ENCODE measurements around the gene ACSS1. TPM values are rescaled to one million over a fixed set of nuclear protein-coding genes. Genes with fewer than 3 reads are reported as not detected.

The ACSS1 gene
- polyA plus RNA-seq, 1 experiment, result 1.1 TPM

DNA sequence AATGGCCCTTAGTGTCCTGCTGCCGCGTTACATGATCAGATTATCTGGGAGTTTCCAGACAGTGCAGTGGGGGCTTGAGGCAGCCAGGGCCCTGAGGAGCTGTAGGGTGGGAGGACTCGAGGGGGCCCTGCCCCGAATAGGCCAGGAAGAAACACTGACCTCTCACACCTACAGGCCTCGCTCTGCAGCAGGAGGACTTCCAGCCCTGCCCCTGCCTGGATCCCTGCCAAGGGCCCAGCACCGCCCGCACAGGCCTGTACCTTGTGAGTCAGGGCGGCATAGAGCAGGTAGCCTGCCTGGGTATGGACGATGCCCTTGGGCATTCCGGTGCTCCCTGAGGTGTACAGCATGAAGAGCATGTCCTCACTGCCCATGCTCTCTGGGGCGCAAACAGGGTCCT, 35.3 kb downstream of the ACSS1 start:
- Histone ChIP-seq H3K27me3 (ENCODE audit: control insufficient read depth, insufficient read depth, low read length) (peaks cover 8% of the 10 kb centered on the region), H3K4me3 (ENCODE audit: low read depth, low read length) (no peak overlapping the region), H3K9me3 (ENCODE audit: control insufficient read depth, insufficient read depth, low read length) (no peaks in the 10 kb centered on the region), H3K27ac (ENCODE audit: low read depth, low read length) (no peak overlapping the region)
- ChIA-PET POLR2A (no interaction called here), CTCF (no interaction called here)
- no peak for DNase-seq (ENCODE audit: low read depth, low spot score)
- TF ChIP-seq, protein P1, sequence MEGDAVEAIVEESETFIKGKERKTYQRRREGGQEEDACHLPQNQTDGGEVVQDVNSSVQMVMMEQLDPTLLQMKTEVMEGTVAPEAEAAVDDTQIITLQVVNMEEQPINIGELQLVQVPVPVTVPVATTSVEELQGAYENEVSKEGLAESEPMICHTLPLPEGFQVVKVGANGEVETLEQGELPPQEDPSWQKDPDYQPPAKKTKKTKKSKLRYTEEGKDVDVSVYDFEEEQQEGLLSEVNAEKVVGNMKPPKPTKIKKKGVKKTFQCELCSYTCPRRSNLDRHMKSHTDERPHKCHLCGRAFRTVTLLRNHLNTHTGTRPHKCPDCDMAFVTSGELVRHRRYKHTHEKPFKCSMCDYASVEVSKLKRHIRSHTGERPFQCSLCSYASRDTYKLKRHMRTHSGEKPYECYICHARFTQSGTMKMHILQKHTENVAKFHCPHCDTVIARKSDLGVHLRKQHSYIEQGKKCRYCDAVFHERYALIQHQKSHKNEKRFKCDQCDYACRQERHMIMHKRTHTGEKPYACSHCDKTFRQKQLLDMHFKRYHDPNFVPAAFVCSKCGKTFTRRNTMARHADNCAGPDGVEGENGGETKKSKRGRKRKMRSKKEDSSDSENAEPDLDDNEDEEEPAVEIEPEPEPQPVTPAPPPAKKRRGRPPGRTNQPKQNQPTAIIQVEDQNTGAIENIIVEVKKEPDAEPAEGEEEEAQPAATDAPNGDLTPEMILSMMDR (IDR thresholded peaks at IDR 0.05; ENCODE audit: low read depth, low read length), result no peak

DNA sequence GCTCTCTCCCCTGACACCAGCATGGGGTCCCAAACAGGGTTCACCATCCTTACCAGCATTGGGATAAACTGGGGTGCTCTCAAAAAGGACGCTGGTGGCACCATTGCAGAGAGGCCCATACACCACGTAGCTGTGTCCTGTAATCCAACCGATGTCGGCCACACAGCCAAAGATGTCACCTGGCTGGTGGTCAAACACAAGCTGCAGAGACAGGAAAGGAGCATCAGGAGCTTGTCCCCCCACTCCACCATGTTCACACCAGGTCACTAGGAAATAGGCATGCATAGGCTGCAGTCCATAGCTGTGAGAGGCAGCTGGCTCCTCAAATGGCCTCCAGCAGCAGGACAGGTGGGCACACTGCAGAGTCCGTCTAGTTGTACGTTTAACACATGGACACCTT, 36.6 kb downstream of the ACSS1 start:
- DNase-seq (ENCODE audit: low read depth, low spot score), result no peak
- CTCF ChIA-PET, result interaction anchor here (0.6 kb wide), 1 partner anchor 417 kb away, joined by 3 read pairs; no protein-coding TSS in a partner anchor
- POLR2A ChIA-PET, result no interaction called here
- H3K4me3 ChIP-seq (ENCODE audit: low read depth, low read length), result no peak overlapping the region
- TF ChIP-seq, protein P1 (IDR thresholded peaks at IDR 0.05; ENCODE audit: low read depth, low read length), result no peak
- no peak overlapping the region for H3K27ac ChIP-seq (ENCODE audit: low read depth, low read length)
- H3K9me3 ChIP-seq (ENCODE audit: control insufficient read depth, insufficient read depth, low read length), result no peaks in the 10 kb centered on the region
- H3K27me3 ChIP-seq (ENCODE audit: control insufficient read depth, insufficient read depth, low read length), result peaks cover 11% of the 10 kb centered on the region

DNA sequence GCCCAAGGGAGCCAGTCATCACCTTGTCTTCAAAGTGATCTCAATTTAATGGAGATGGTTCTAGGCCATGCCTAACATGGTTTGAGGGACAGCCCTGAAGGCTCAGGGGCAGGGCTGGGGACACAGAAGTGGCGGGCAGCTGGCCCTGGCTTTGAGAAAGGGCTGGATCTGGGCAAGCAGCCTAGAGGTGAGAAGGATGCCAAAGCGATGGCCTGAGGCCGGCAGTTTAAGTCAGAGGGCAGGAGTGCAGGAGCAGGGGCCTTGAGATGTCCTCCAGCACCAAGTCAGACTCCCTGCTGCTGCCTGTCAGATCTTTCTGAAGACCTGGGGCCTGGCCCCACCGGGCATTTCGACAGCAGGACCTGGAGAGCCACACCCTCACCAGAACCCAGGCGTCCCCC, 37.0 kb downstream of the ACSS1 start:
- H3K27me3 ChIP-seq (ENCODE audit: control insufficient read depth, insufficient read depth, low read length), result peaks cover 11% of the 10 kb centered on the region
- H3K4me3 ChIP-seq (ENCODE audit: low read depth, low read length), result no peak overlapping the region
- ChIA-PET POLR2A (no interaction called here), CTCF (no interaction called here)
- H3K27ac ChIP-seq (ENCODE audit: low read depth, low read length), result no peak overlapping the region
- DNase-seq (ENCODE audit: low read depth, low spot score), result no peak
- TF ChIP-seq, protein P1 (IDR thresholded peaks at IDR 0.05; ENCODE audit: low read depth, low read length), result no peak
- no peaks in the 10 kb centered on the region for H3K9me3 ChIP-seq (ENCODE audit: control insufficient read depth, insufficient read depth, low read length)

DNA sequence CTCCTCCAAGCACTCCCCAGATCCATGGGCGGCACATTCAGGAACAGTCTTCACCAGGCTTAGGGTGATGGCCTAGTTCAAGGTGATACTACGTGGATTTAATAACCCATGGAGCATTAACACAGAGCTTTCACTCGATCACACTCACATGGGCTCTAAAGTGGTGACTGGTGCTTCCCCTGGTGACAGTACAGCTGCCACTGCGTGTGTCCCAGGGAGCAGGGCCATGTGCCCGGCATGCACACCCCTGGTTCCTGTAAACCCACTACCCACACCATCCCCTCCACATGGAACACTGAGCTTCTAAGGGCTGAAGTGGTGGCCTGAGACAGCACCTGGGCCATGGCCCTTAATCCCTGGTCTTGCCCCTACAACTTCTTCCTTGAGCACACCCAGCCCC, 37.6 kb downstream of the ACSS1 start:
- CTCF ChIA-PET, result no interaction called here

DNA sequence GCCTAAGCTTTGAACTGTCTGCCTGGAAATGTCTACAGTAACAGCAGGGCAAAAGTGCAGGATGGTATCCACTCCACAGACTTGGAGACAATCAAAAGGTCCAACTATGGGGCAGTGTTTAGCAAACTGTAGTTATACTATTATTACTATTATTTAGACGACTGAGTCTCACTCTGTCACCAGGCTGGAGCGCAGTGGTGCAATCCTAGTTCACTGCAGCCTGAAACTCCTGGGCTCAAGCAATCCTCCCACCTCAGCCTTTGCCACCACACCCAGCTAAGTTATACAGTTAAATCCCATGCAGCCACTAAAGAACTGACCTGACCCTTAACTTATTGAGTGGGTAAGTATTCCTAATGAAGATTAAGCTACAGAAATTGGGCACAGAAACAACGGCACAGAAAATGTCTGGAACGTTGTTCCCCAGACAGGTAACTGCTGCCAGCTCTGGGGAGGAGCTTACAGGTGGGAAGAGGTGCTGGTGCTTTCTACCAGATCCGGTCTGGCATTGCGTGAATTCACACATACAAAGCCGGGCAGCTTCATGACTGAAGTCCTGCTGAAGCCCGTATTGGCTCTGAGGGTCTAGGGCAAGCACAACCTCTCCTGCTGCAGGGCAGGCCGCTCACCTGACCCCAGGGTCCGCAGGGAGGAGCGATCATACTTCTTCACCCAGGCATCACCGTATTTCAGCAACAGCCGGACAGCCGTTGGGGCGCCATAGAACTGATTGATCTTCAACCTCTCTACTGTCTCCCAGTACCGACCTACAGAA, 38.4 kb downstream of the ACSS1 start:
- ChIA-PET CTCF (no interaction called here), POLR2A (no interaction called here)
- H3K9me3 ChIP-seq (ENCODE audit: control insufficient read depth, insufficient read depth, low read length), result no peaks in the 10 kb centered on the region
- TF ChIP-seq, protein P1 (IDR thresholded peaks at IDR 0.05; ENCODE audit: low read depth, low read length), result no peak
- H3K27me3 ChIP-seq (ENCODE audit: control insufficient read depth, insufficient read depth, low read length), result peaks cover 11% of the 10 kb centered on the region
- H3K4me3 ChIP-seq (ENCODE audit: low read depth, low read length), result no peak overlapping the region
- H3K27ac ChIP-seq (ENCODE audit: low read depth, low read length), result no peak overlapping the region
- DNase-seq (ENCODE audit: low read depth, low spot score), result no peak

More for the DNA sequence above, 37.6 kb downstream of the ACSS1 start:
- no peak for DNase-seq (ENCODE audit: low read depth, low spot score)
- Histone ChIP-seq H3K27me3 (ENCODE audit: control insufficient read depth, insufficient read depth, low read length) (peaks cover 11% of the 10 kb centered on the region), H3K4me3 (ENCODE audit: low read depth, low read length) (no peak overlapping the region), H3K9me3 (ENCODE audit: control insufficient read depth, insufficient read depth, low read length) (no peaks in the 10 kb centered on the region), H3K27ac (ENCODE audit: low read depth, low read length) (no peak overlapping the region)
- TF ChIP-seq, protein P1 (IDR thresholded peaks at IDR 0.05; ENCODE audit: low read depth, low read length), result no peak
- POLR2A ChIA-PET, result no interaction called here

Measured in AG04450 (cell line).